GM12864 (cell line): Measurements from ENCODE around the gene DENND2D.

ENCODE experiments used
- DNase-seq: peaks from one replicate; pipeline ENCODE4 v3.0.0-alpha.2; 2011; ENCODE audit warnings: low read depth
- H3K4me3 ChIP-seq: 2 replicates; pipeline ENCODE4 v1.5.1; 2011; ENCODE audit warnings: mild to moderate bottlenecking, low read depth, low read length, control low read depth
- TF ChIP-seq, protein P1 (sequence below): IDR thresholded peaks from 2 replicates; pipeline ENCODE4 v1.5.1; 2011; ENCODE audit warnings: low read depth, mild to moderate bottlenecking, moderate library complexity, low read length, control low read depth, inconsistent platforms; ENCODE audit errors: missing control alignments

The DENND2D gene

DNA sequence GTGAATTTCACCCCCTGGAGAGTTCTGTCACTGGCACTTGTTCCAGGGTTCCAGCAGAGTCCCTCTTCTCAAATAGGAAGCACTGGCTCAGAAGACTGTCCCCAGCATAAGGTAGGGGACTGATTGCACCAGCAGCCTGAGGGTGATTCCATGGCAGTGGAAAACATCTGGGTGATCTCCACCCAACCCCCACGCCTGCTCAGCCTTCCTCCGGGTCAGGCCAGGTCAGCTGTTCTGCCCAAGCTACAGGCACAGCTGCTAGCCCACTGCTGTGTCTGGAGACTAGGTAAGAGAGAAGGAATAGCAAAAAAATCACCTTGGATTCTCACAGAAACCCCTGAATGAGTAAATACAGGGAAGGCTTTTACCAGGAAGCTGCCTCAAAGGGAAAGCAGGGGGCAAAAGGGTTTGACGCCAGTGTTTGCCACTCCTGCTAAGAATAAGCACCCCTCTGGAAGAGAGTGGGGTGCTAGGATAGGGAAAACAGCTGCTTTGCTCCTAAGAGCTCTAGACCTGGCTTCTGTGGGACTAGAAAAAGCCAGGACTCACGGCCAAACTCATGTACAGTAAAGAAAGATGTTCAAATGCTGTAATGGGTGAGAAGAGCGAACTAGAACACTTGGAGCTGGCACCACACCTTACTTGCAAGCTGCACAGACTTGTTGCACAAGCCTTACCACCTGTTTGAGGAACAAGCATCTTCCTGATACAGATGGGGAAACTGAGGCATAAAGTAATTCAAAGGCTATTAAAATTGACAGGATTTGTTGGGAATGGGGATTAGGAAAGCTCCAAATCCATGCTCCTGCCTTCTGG, 1.0 kb upstream of the DENND2D start:
- H3K4me3 ChIP-seq, result peak overlapping the region; percentile 66
- no peak for DNase-seq
- TF ChIP-seq, protein P1, sequence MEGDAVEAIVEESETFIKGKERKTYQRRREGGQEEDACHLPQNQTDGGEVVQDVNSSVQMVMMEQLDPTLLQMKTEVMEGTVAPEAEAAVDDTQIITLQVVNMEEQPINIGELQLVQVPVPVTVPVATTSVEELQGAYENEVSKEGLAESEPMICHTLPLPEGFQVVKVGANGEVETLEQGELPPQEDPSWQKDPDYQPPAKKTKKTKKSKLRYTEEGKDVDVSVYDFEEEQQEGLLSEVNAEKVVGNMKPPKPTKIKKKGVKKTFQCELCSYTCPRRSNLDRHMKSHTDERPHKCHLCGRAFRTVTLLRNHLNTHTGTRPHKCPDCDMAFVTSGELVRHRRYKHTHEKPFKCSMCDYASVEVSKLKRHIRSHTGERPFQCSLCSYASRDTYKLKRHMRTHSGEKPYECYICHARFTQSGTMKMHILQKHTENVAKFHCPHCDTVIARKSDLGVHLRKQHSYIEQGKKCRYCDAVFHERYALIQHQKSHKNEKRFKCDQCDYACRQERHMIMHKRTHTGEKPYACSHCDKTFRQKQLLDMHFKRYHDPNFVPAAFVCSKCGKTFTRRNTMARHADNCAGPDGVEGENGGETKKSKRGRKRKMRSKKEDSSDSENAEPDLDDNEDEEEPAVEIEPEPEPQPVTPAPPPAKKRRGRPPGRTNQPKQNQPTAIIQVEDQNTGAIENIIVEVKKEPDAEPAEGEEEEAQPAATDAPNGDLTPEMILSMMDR, result no peak

DNA sequence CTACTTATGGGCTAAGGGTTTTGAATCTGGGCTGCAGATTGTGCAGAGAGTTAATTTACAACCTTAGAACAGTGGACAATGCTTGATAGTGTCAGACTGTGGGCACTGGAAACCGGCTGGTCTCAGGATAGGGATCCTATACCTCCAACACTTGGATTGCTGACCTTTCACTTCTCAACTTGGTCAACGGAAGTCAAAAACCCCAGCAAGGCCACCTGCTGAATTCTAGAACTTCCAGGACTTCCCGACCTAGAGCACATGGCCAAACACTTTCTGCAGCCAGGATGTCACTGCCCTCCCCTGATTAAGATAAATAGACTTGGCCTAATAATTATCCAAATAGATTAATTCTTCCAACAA, 336 bp upstream of the DENND2D start:
- H3K4me3 ChIP-seq, result peak overlapping the region; percentile 66
- no peak for DNase-seq
- TF ChIP-seq, protein P1, result no peak

DNA sequence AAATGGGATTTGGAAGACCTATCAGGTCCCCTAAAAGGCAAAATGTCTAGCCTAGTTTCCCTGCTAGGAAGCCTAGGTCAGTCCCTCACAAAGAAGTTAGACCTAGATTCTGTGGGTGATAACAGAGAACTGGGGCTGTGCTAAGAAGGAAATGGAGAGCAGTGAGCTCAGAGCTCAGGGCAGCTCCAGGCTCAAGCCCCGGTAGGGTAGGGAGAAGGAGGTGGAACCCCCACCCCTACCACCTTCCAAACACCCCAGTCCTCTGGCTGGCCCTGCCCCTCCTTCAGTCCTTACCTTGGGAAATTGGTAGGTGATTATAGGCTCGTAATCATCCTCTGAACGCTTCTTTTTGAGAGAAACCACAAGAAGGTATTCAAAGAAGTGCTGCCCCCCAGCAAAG, 1.1 kb downstream of the DENND2D start:
- DNase-seq, result no peak
- TF ChIP-seq, protein P1, result no peak
- peak overlapping the region; percentile 66 for H3K4me3 ChIP-seq

DNA sequence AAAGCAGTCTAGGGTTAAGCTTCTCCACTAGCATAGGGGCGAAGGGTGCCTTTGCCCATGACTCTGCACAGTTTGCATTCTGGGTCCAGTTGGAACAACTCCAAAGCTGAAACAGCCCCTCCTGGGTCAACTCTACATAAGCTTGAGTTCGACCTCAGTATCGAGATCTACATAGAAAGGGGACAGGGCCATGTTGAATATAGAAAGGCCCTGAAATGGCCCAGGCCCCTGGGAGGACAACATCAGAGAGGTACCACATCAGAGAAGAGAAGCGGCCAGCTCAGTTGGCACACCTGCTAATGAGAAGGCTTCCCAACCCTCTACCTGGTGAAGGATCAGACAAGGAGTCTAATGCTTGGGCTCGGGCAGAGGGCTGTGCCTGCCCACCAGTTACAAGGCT, 1.6 kb downstream of the DENND2D start:
- no peak for DNase-seq
- TF ChIP-seq, protein P1, result no peak
- H3K4me3 ChIP-seq, result peak overlapping the region; percentile 66

DNA sequence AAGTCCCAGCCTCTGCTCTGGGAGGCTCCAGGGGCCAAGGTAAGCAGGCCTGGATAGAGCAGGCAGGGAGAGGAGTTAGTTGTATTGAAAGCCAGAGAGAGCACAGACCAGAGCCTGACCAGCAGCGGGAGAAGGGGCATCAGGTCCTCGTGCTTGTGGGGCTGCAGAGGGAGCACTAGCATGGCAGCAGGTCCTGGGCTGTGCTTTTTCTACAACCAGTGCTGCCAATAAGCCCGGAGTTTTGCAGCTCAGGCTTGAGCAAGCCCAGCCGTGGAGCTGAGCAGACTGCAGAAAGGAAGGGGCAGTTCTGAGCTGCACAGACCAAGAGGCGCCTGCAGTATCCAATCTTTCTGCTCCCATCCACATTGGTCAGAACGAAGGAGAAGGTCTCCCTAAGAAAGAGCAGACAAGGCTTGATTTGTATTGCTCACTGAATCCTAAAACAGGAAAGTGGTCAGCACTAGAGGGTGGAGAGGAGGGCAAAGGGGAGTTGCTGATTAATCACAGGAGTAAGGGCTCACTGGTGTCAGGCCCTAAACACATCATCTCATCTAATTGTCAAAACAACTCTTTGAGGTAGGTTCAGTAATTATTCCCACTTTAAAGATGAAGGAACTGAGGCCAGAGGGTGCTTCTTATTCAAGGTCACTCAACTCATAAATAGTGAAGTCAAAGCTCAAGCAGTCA, 2.7 kb downstream of the DENND2D start:
- peak; percentile 67 for DNase-seq
- H3K4me3 ChIP-seq, result peak overlapping the region; percentile 66
- TF ChIP-seq, protein P1, result peak; percentile 89

DNA sequence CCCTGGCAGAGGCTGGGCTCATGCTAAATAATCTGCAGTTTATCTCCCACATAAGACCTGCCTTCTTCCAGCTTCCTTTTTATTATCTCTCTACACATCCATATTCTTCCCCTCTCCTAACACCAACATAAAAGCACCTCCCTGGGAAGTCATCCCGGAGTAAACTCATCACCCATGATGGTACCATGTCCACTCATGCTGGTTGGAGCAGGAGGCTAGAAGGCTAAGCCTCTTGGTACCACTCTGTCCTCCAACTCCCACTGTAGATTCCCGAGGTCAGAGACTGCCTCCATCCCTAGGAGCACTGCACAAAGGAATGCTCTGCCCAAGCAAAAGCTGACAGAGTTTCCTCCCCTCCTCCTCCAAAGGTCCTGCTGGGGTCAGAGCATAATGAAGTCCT, 4.2 kb downstream of the DENND2D start:
- TF ChIP-seq, protein P1, result no peak
- H3K4me3 ChIP-seq, result peak overlapping the region; percentile 66; the same call in 1 of the 2 replicates

More for the DNA sequence above, 4.2 kb downstream of the DENND2D start:
- DNase-seq, result no peak
